Activated T-helper 1 cell treated with anti-CD3 and anti-CD28 coated beads, Interleukin-12 subunit alpha, Interleukin-12 subunit beta, Interleukin-2, Interleukin-4 antibody, amounts not matched to agents 30 ng/mL and 10 ng/mL and 1 ng/mL, durations not matched to agents 14 hours and 24 hours and 36 hours (primary cell): ENCODE data around the gene ANKRD31. TPM values are rescaled to one million over a fixed set of nuclear protein-coding genes. Genes with fewer than 3 reads are reported as not detected.
"Not testable (repeated sequence)": the region's sequence is repeated elsewhere in the genome, so short reads cannot be mapped to it uniquely, and the experiment has no call there.

Experiments
- DNase-seq: peaks from one replicate; pipeline ENCODE4 v3.0.0; 2021; ENCODE audit warnings: low spot score
- H3K27ac Mint-ChIP-seq: one replicate; pipeline ENCODE4 v1.8.0; 2021; ENCODE audit warnings: mild to moderate bottlenecking, mixed read lengths
- H3K27me3 Mint-ChIP-seq: one replicate; pipeline ENCODE4 v1.8.0; 2022; ENCODE audit warnings: mild to moderate bottlenecking, moderate library complexity, mixed read lengths; ENCODE audit not compliant: insufficient read depth
- H3K36me3 Mint-ChIP-seq: one replicate; pipeline ENCODE4 v1.8.0; 2021; ENCODE audit warnings: low read depth, mixed read lengths
- H3K4me1 Mint-ChIP-seq: one replicate; pipeline ENCODE4 v1.8.0; 2021; ENCODE audit warnings: low read depth, mixed read lengths
- H3K4me3 Mint-ChIP-seq: one replicate; pipeline ENCODE4 v1.8.0; 2021; ENCODE audit warnings: mild to moderate bottlenecking, moderate library complexity, mixed read lengths
- H3K9me3 Mint-ChIP-seq: one replicate; pipeline ENCODE4 v1.8.0; 2021; ENCODE audit warnings: mixed read lengths
- intact Hi-C: fragments of 100-400 bp; cut with micrococcal nuclease; formaldehyde crosslinking; loops from one replicate; pipeline ENCODE4 v1.15.1; 2024
- total RNA-seq: library from RNA; stranded (reverse); gene quantifications from 2 replicates; pipeline ENCODE4 v1.2.3, GENCODE V29; 2022

ANKRD31 gene
- total RNA-seq, 1 donor from 2014 or later = 0.36 TPM

- no peak overlapping the region for H3K4me3 Mint-ChIP-seq
- H3K9me3 Mint-ChIP-seq = no peaks in the 10 kb centered on the region
- no peaks in the 10 kb centered on the region for H3K36me3 Mint-ChIP-seq
- no peak for DNase-seq
- intact Hi-C loops = no loop called here
- no peaks in the 10 kb centered on the region for H3K4me1 Mint-ChIP-seq
- no peak overlapping the region for H3K27ac Mint-ChIP-seq
- no peaks in the 10 kb centered on the region for H3K27me3 Mint-ChIP-seq
These were observed 128.2 kb downstream of the ANKRD31 start for GRCh38 chr5:75108515-75108914.

- DNase-seq, intact Hi-C loops, H3K9me3 Mint-ChIP-seq, H3K27ac Mint-ChIP-seq, H3K27me3 Mint-ChIP-seq, H3K4me1 Mint-ChIP-seq, H3K4me3 Mint-ChIP-seq, H3K36me3 Mint-ChIP-seq: not testable (repeated sequence)
These were observed 140.7 kb downstream of the ANKRD31 start for GRCh38 chr5:75095956-75096355.

DNA sequence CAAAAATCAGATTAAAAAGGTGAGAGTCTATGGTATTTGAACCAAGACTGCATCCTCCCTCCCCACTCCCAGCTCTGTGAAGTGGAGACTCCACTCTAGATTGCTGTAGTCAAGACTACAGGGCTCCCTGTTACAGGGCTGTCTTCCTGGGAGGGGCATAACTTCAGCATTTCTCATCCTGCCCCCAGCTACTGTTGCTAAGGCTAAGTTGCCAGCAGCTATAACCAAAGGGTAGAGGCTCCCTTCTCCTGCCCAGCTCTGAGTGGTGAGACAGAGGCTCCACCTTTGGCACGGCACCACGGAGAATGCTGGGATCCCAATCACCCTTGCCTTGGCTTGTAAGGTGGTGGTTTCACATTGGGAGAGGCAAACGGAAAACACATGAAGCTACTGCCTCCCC is 145.1 kb downstream of the ANKRD31 start:
- Mint-ChIP-seq H3K4me3 (no peak overlapping the region), H3K4me1 (peaks cover 18% of the 10 kb centered on the region), H3K27ac (no peak overlapping the region), H3K27me3 (peaks cover 2% of the 10 kb centered on the region), H3K36me3 (no peaks in the 10 kb centered on the region), H3K9me3 (no peaks in the 10 kb centered on the region)
- DNase-seq = no peak
- intact Hi-C loops = no loop called here

GRCh38 chr5:75089662-75090061 is 147.0 kb downstream of the ANKRD31 start:
- Mint-ChIP-seq H3K27me3 (peaks cover 2% of the 10 kb centered on the region), H3K27ac (no peak overlapping the region), H3K4me1 (peaks cover 12% of the 10 kb centered on the region), H3K4me3 (no peak overlapping the region), H3K9me3 (no peaks in the 10 kb centered on the region), H3K36me3 (no peaks in the 10 kb centered on the region)
- intact Hi-C loops = loop anchor here (5.0 kb wide), 1 partner anchor 37 kb away; the partner anchor contains the start of gene GCNT4
- no peak for DNase-seq

DNA sequence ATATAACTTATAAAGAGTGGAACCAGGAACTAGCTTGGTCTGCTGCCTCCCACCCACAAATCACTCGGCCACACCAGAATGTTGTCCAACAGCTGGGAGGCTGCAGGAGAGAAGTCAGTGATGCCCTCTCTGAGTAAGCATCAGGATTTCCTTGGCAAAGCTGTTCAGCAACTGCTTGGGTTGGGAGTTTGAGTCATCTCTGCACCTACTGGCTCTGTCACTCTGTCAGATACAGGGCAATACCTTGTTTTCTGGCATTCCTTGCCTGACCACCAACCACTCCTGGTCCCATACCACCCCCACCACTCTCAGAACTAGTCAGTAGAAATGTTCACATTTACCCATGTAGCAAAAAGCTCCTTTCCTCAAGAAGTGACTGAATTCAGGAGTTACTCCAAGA is 147.5 kb downstream of the ANKRD31 start:
- no peak for DNase-seq
- Mint-ChIP-seq H3K27me3 (peaks cover 2% of the 10 kb centered on the region), H3K4me1 (peaks cover 12% of the 10 kb centered on the region), H3K4me3 (no peak overlapping the region), H3K36me3 (no peaks in the 10 kb centered on the region), H3K27ac (no peak overlapping the region), H3K9me3 (no peaks in the 10 kb centered on the region)
- intact Hi-C loops = loop anchor here (5.0 kb wide), 1 partner anchor 37 kb away; the partner anchor contains the start of gene GCNT4

DNA sequence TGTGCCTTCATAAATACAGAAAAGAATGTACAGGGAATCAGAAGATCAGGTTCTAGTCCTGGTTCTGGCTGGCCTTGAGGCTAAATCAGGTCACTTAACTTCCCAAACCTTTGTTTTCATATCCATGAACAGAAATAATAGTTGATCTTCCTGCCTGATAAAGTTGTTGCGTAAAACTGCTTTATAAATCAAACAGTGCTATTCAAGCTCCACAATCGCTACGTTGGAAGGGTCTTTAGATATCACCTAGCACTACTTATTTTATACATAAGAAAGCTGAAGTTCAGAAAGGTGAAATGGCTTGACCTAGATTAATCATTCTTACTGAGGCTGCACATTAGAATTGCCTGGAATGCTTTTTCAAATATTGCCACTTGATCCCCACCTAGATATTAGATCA is 148.0 kb downstream of the ANKRD31 start:
- Mint-ChIP-seq H3K4me1 (peaks cover 12% of the 10 kb centered on the region), H3K36me3 (no peaks in the 10 kb centered on the region), H3K27me3 (peaks cover 2% of the 10 kb centered on the region), H3K9me3 (no peaks in the 10 kb centered on the region), H3K4me3 (no peak overlapping the region), H3K27ac (no peak overlapping the region)
- DNase-seq = no peak
- intact Hi-C loops = loop anchor here (5.0 kb wide), 1 partner anchor 36 kb away; the partner anchor contains the start of gene GCNT4

DNA sequence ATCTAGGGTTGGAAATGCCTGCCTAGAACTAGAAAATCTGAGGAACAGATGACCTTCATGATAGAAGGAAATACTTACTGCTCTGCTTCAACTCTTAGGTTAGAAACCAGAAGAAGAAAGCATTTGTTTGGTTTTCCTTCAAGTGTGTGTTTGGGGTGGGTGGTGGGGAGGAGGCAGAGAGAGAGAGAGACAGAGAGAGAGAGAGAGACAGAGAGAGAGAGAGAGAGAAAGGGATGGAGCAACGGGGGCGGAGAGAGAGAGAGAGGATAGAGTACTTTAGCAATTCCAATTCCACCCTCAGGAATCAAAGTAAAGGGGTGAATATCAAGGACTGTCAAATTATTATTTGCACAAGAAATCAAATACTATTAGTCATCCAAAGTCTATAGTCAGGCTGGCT is 155.2 kb downstream of the ANKRD31 start:
- DNase-seq = no peak
- H3K9me3 Mint-ChIP-seq = no peaks in the 10 kb centered on the region
- no peaks in the 10 kb centered on the region for H3K36me3 Mint-ChIP-seq
- intact Hi-C loops = no loop called here
- no peak overlapping the region for H3K27ac Mint-ChIP-seq
- no peak overlapping the region for H3K4me3 Mint-ChIP-seq
- peaks cover 5% of the 10 kb centered on the region for H3K27me3 Mint-ChIP-seq
- H3K4me1 Mint-ChIP-seq = no peaks in the 10 kb centered on the region

DNA sequence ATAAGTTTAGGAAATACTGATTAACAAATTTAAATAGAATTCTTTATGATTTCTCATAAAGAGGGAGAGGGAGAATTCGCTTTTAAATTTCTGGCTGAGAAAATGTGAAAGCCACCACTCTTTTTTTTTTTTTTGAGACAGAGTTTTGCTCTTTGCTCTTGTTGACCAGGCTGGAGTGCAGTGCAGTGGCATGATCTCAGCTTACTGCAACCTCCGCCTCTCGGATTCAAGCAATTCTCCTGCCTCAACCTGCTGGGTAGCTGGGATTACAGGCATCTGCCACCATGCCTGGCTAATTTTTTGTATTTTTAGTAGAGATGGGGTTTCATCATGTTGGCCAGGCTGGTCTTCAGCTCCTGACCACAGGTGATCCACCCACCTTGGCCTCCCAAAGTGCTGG is 157.3 kb downstream of the ANKRD31 start:
- intact Hi-C loops = not testable (repeated sequence)

DNA sequence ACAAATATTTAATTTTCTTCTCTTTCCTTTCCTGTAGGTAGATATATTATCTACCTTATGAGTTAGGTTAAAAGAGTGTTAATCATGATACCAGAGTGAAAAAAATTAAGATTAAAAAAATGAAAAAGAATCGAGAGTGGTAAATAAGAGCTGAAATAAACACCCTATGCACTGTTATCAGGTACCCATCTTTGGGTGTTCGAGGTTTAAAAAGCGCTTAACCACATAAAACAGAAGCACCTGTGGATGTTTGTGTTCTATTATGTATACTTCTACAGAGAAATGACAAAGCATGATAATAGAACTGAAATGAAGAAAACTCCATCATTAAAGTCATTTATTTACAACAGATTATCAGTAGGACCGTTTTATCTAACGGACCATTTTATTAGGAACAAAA is 158.7 kb downstream of the ANKRD31 start:
- Mint-ChIP-seq H3K27me3 (peaks cover 5% of the 10 kb centered on the region), H3K4me3 (no peak overlapping the region), H3K36me3 (no peaks in the 10 kb centered on the region), H3K27ac (no peak overlapping the region), H3K4me1 (no peaks in the 10 kb centered on the region), H3K9me3 (no peaks in the 10 kb centered on the region)
- intact Hi-C loops = no loop called here
- DNase-seq = no peak

More for the DNA sequence above, 157.3 kb downstream of the ANKRD31 start:
- H3K4me3 Mint-ChIP-seq, H3K4me1 Mint-ChIP-seq, DNase-seq, H3K27me3 Mint-ChIP-seq, H3K27ac Mint-ChIP-seq, H3K36me3 Mint-ChIP-seq, H3K9me3 Mint-ChIP-seq: not testable (repeated sequence)

GRCh38 chr5:75072061-75072460 is 164.6 kb downstream of the ANKRD31 start:
- Mint-ChIP-seq H3K27me3 (no peaks in the 10 kb centered on the region), H3K4me1 (no peaks in the 10 kb centered on the region), H3K36me3 (no peaks in the 10 kb centered on the region), H3K4me3 (no peak overlapping the region), H3K27ac (no peak overlapping the region), H3K9me3 (peaks cover 4% of the 10 kb centered on the region)
- intact Hi-C loops = no loop called here
- no peak for DNase-seq

DNA sequence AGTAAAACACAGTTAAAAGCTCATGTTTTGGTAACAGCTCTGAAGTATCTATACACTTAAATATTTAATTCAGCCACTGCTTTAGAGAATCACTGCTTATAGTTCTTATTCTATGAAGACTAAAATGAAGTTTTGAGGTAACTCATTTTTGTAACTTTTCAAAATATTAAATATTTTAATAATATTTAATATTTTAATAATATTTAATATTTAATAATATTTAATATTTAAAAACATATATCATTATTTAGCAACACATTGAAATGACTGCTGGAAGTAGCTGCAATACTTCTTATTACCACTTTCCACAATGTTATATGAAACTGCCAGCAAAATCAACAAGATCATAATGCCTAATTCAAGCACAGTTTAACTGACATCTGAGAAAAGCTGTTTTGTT is 165.6 kb downstream of the ANKRD31 start:
- intact Hi-C loops = no loop called here
- DNase-seq = no peak
- Mint-ChIP-seq H3K4me1 (no peaks in the 10 kb centered on the region), H3K27ac (no peak overlapping the region), H3K9me3 (peaks cover 4% of the 10 kb centered on the region), H3K36me3 (no peaks in the 10 kb centered on the region), H3K27me3 (no peaks in the 10 kb centered on the region), H3K4me3 (no peak overlapping the region)

GRCh38 chr5:75067434-75067833 is 169.2 kb downstream of the ANKRD31 start:
- intact Hi-C loops = no loop called here
- H3K27ac Mint-ChIP-seq = no peak overlapping the region
- H3K4me1 Mint-ChIP-seq = peaks cover 10% of the 10 kb centered on the region
- H3K9me3 Mint-ChIP-seq = peaks cover 4% of the 10 kb centered on the region
- no peak for DNase-seq
- no peaks in the 10 kb centered on the region for H3K36me3 Mint-ChIP-seq
- no peaks in the 10 kb centered on the region for H3K27me3 Mint-ChIP-seq
- H3K4me3 Mint-ChIP-seq = no peak overlapping the region

DNA sequence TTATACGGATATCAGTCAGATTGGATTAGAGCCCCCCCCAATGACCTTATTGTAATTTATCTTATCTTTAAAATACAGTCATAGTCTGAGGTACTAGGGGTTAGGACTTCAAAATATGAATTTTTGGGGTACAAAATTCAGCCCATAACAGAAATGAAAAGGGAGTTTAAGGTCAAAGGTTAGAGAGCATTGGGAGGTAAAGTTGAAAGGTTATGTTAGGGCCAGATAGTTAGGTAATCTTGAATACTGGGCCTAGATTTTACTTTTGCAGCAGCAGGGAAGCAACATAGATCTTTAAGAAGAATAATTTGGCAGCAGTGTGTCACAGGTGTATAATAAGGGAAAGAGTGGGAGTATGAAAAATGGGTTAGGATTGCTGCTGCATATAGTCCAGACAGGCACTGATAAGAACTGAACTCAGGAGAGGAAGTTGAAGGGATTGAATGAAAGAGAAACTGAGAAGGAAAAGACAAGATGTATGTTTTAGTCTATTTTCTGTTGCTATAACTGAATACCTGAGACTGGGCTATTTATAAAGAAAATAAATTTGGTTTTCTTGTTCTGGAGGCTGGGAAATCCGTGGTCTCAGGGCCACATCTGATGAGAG is 173.7 kb downstream of the ANKRD31 start:
- Mint-ChIP-seq H3K4me1 (peaks cover 28% of the 10 kb centered on the region), H3K27me3 (no peaks in the 10 kb centered on the region), H3K36me3 (no peaks in the 10 kb centered on the region), H3K27ac (no peak overlapping the region), H3K4me3 (no peak overlapping the region), H3K9me3 (no peaks in the 10 kb centered on the region)
- no peak for DNase-seq
- intact Hi-C loops = no loop called here
